ENCODE results near the gene NKD1.

Gene NKD1

DNA sequence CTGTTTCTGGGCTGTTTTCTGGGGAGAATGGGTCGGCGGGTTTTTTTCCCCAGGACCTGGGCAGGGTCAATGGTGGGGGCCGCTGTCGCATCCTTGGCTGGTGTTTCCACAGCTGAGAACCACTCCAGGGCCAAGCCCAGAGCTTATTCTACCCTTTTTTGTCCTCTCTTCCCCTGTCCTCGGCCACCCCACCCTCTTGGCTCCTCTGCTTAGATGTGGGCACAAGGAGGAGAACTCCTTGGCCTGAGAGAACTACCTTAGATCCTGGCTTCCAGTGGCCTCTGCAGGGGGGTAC lies 149.2 kb downstream of the NKD1 start:
- TF ChIP-seq, protein P1, sequence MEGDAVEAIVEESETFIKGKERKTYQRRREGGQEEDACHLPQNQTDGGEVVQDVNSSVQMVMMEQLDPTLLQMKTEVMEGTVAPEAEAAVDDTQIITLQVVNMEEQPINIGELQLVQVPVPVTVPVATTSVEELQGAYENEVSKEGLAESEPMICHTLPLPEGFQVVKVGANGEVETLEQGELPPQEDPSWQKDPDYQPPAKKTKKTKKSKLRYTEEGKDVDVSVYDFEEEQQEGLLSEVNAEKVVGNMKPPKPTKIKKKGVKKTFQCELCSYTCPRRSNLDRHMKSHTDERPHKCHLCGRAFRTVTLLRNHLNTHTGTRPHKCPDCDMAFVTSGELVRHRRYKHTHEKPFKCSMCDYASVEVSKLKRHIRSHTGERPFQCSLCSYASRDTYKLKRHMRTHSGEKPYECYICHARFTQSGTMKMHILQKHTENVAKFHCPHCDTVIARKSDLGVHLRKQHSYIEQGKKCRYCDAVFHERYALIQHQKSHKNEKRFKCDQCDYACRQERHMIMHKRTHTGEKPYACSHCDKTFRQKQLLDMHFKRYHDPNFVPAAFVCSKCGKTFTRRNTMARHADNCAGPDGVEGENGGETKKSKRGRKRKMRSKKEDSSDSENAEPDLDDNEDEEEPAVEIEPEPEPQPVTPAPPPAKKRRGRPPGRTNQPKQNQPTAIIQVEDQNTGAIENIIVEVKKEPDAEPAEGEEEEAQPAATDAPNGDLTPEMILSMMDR (IDR thresholded peaks at IDR 0.05; ENCODE audit: low read depth, low read length, missing control alignments) = no peak
- DNase-seq = no peak
- peaks cover 7% of the 10 kb centered on the region for H3K27me3 ChIP-seq (replicated peaks)
- H3K27ac ChIP-seq = no peak overlapping the region
- in situ Hi-C loops (cut with HindIII; ENCODE audit: low pct_ligation_motif_present, low sequenced_read_pairs) = no loop called here
- no peak overlapping the region for H3K4me3 ChIP-seq (ENCODE audit: low read depth, low read length)
- no peaks in the 10 kb centered on the region for H3K36me3 ChIP-seq (replicated peaks)

DNA sequence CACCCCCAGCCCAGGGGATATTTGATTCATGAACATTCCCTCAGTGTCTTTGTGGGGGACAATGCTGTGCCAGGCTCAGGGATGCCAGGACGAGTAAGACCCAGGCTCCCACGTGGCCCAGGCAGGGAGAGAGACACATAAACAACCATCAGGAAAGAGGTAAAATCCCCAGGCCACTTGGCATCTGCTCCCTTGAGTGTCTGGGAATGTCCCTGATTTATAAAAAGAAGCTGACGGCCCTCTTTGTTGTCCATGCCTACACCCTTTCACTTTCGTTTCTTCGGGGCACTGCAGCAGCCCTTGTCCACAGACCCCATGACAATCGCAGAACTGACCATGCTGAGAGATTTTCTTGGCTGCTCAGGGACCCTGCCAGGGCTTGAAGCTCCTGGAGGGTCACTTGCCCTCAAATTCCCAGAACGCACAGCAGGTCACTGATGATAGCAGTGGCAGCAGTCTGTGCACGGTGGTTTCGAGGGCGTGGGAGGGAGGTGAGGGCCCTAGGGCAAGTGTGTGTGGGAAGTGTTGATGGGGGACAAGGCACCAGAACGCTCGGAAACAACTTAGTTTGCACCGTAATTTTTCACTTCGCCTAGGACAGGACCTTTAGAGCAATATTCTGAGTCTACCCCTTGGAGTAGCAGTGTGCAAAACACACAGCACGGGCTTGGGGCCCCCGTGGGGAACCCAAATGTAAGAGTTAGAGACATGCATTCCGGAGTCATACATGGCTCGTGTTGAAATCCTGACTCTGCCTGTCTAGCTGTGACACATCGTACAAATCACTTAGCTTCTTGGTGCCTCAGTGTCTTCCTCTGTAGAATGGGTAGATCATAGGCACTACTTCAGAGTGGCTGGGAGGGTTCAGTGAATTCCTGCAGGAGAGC lies 149.9 kb downstream of the NKD1 start:
- in situ Hi-C loops (cut with HindIII; ENCODE audit: low pct_ligation_motif_present, low sequenced_read_pairs) = no loop called here
- DNase-seq = peak; percentile 59
- no peak overlapping the region for H3K27ac ChIP-seq
- TF ChIP-seq, protein P1 (IDR thresholded peaks at IDR 0.05; ENCODE audit: low read depth, low read length, missing control alignments) = no peak
- H3K27me3 ChIP-seq (replicated peaks) = peaks cover 6% of the 10 kb centered on the region
- H3K4me3 ChIP-seq (ENCODE audit: low read depth, low read length) = peak overlapping the region; percentile 48
- H3K36me3 ChIP-seq (replicated peaks) = no peaks in the 10 kb centered on the region
